Measurements from ENCODE around the gene ENOX1.

DNA sequence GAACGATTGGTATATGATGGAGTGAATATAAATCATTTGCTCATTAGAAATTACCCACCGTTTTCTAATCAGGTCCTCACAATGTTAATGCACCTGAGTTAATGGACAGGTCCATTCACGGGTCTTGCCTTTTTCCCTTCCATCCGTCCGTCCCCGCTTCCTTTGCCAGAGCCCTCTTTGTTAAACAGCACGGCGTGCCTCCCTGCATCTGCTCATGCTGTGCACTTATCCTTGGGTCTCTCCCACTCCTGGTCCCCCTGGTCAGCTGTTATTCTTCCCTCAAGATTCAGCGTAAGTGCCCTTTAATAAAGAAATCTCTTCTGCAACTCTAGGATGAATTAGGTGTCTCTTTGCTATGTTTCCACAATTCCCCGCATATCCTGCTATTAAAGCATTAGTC is 438.9 kb downstream of the ENOX1 start:
- TF ChIP-seq CTCF (optimal IDR thresholded peaks at IDR 0.05 in 1 of 3, IDR thresholded peaks at IDR 0.05 in 1 of 3, conservative IDR thresholded peaks at IDR 0.05 in 1 of 3; ENCODE audit: extremely low read depth in 1 of 3, insufficient read depth in 2 of 3, low read length in 3 of 3): no peak
- no peak for TF ChIP-seq EZH2 (IDR thresholded peaks at IDR 0.05; ENCODE audit: low read length)

Measured in keratinocyte (primary cell).